Upper lobe of right lung (tissue), 1 donor: ENCODE results near the gene EMILIN1. TPM values are rescaled to one million over a fixed set of nuclear protein-coding genes. Genes with fewer than 3 reads are reported as not detected.

ENCODE experiments used
- ATAC-seq: fragments of 200-7000 bp; cut with Tn5 transposase; one replicate; pipeline ENCODE4 v1.9.1; 2020; ENCODE audit warnings: mild to moderate bottlenecking, moderate library complexity
- DNase-seq: peaks from one replicate; pipeline ENCODE4 v3.0.0-alpha.2; 2020
- H3K27ac ChIP-seq: fragments of 200-600 bp; one replicate; pipeline ENCODE4 v1.8.0; 2022
- H3K27me3 ChIP-seq: fragments of 200-600 bp; one replicate; pipeline ENCODE4 v1.8.0; 2022; ENCODE audit warnings: mild to moderate bottlenecking
- H3K36me3 ChIP-seq: fragments of 200-600 bp; one replicate; pipeline ENCODE4 v1.8.0; 2022
- H3K4me1 ChIP-seq: fragments of 200-600 bp; one replicate; pipeline ENCODE4 v1.8.0; 2022
- H3K4me3 ChIP-seq: fragments of 200-600 bp; one replicate; pipeline ENCODE4 v1.8.0; 2022; ENCODE audit warnings: mild to moderate bottlenecking
- H3K9me3 ChIP-seq: fragments of 200-600 bp; one replicate; pipeline ENCODE4 v1.8.0; 2022
- CTCF ChIP-seq: fragments of 200-600 bp; IDR thresholded peaks from one replicate; pipeline ENCODE4 v1.8.0; 2022; ENCODE audit warnings: antibody characterized with exemption
- intact Hi-C: fragments of 100-400 bp; cut with DNase I; formaldehyde crosslinking; loops from one replicate; pipeline ENCODE4 v1.11.0; 2022
- total RNA-seq: library from RNA; stranded (reverse); fragmentation: NEBNext Ultra II Directional; extraction: Animal tissue kit (Norgen Biotek cat#: 25700); gene quantifications from one replicate; pipeline ENCODE4 v1.2.1, GENCODE V29; 2021
- donor health status: DM: no; HTN: yes; CAD: no; lungs with severe emphysema.

EMILIN1 gene
- total RNA-seq, 1 donor from 2014 or later, result 84.6 TPM

GRCh38 chr2:27058210-27058609 lies 20.2 kb upstream of the EMILIN1 start:
- intact Hi-C loops, result no loop called here
- no peak overlapping the region for H3K4me3 ChIP-seq
- ATAC-seq (no peak), DNase-seq (no peak)
- peaks cover 50% of the 10 kb centered on the region for H3K36me3 ChIP-seq
- H3K9me3 ChIP-seq, result no peaks in the 10 kb centered on the region
- no peak for TF ChIP-seq CTCF
- H3K27me3 ChIP-seq, result no peaks in the 10 kb centered on the region
- no peak overlapping the region for H3K27ac ChIP-seq
- no peaks in the 10 kb centered on the region for H3K4me1 ChIP-seq

- Histone ChIP-seq H3K4me3 (no peak overlapping the region), H3K9me3 (no peaks in the 10 kb centered on the region), H3K4me1 (no peaks in the 10 kb centered on the region), H3K27me3 (no peaks in the 10 kb centered on the region), H3K36me3 (peaks cover 39% of the 10 kb centered on the region), H3K27ac (no peak overlapping the region)
- intact Hi-C loops, result no loop called here
- DNase-seq (no peak), ATAC-seq (no peak)
- TF ChIP-seq CTCF, result no peak
These were observed 19.1 kb upstream of the EMILIN1 start for GRCh38 chr2:27059141-27059820.

GRCh38 chr2:27060323-27060722 lies 18.1 kb upstream of the EMILIN1 start:
- H3K4me1 ChIP-seq, result no peaks in the 10 kb centered on the region
- no peak for TF ChIP-seq CTCF
- no peaks in the 10 kb centered on the region for H3K9me3 ChIP-seq
- H3K27ac ChIP-seq, result no peak overlapping the region
- DNase-seq, result no peak
- H3K36me3 ChIP-seq, result peaks cover 31% of the 10 kb centered on the region
- H3K4me3 ChIP-seq, result no peak overlapping the region
- H3K27me3 ChIP-seq, result no peaks in the 10 kb centered on the region
- intact Hi-C loops, result no loop called here
- no peak for ATAC-seq

GRCh38 chr2:27065128-27065527 lies 13.3 kb upstream of the EMILIN1 start:
- TF ChIP-seq CTCF, result no peak
- intact Hi-C loops, result no loop called here
- H3K27ac ChIP-seq, result no peak overlapping the region
- H3K4me1 ChIP-seq, result peaks cover 9% of the 10 kb centered on the region
- H3K4me3 ChIP-seq, result no peak overlapping the region
- H3K9me3 ChIP-seq, result no peaks in the 10 kb centered on the region
- H3K27me3 ChIP-seq, result no peaks in the 10 kb centered on the region
- ATAC-seq, result no peak
- no peak for DNase-seq
- peaks cover 36% of the 10 kb centered on the region for H3K36me3 ChIP-seq

GRCh38 chr2:27067385-27067784 lies 11.0 kb upstream of the EMILIN1 start:
- Histone ChIP-seq H3K4me3 (no peak overlapping the region), H3K36me3 (peaks cover 37% of the 10 kb centered on the region), H3K27me3 (no peaks in the 10 kb centered on the region), H3K9me3 (no peaks in the 10 kb centered on the region), H3K4me1 (peaks cover 20% of the 10 kb centered on the region), H3K27ac (no peak overlapping the region)
- DNase-seq, result no peak
- intact Hi-C loops, result no loop called here
- no peak for ATAC-seq
- TF ChIP-seq CTCF, result no peak

- Histone ChIP-seq H3K4me3 (no peak overlapping the region), H3K36me3 (peaks cover 37% of the 10 kb centered on the region), H3K27ac (no peak overlapping the region), H3K9me3 (no peaks in the 10 kb centered on the region), H3K4me1 (peaks cover 33% of the 10 kb centered on the region), H3K27me3 (no peaks in the 10 kb centered on the region)
- no peak for DNase-seq
- ATAC-seq, result no peak
- TF ChIP-seq CTCF, result no peak
- intact Hi-C loops, result no loop called here
These were observed 9.0 kb upstream of the EMILIN1 start for GRCh38 chr2:27069436-27069835.
